Measurements from ENCODE around the gene IFNA14. TPM values are rescaled to one million over a fixed set of nuclear protein-coding genes. Genes with fewer than 3 reads are reported as not detected.

Gene IFNA14
- total RNA-seq, 4 donors from 2014 or later = not detected

GRCh38 chr9:21255538-21256212, 15.9 kb upstream of the IFNA14 start:
- H3K27me3 ChIP-seq = peaks cover 0 to 6% (median 0%) of the 10 kb centered on the region in 4 donors
- H3K4me3 ChIP-seq = no peak overlapping the region
- H3K36me3 ChIP-seq = no peaks in the 10 kb centered on the region
- H3K9me3 ChIP-seq = no peaks in the 10 kb centered on the region
- intact Hi-C loops (cut with DNase I) = no loop called here
- peaks cover 0 to 7% (median 5%) of the 10 kb centered on the region in 4 donors for H3K4me1 ChIP-seq
- WGBS = 67% methylated on average over 5 of the region's 5 CpGs
- H3K27ac ChIP-seq (replicated peaks in 1 of 4) = no peak overlapping the region
- DNase-seq (ENCODE audit: extremely low spot score) = no peak
- TF ChIP-seq EP300 (IDR thresholded peaks at IDR 0.05) (no peak), POLR2AphosphoS5 (IDR thresholded peaks at IDR 0.05) (no peak), CTCF (IDR thresholded peaks at IDR 0.05) (no peak), POLR2A (IDR thresholded peaks at IDR 0.05; ENCODE audit: low read depth) (no peak)

GRCh38 chr9:21252721-21253547, 13.1 kb upstream of the IFNA14 start:
- WGBS = 0% methylated on average over 3 of the region's 3 CpGs

GRCh38 chr9:21251638-21252037, 11.8 kb upstream of the IFNA14 start:
- TF ChIP-seq POLR2AphosphoS5 (IDR thresholded peaks at IDR 0.05) = no peak
- TF ChIP-seq POLR2A (IDR thresholded peaks at IDR 0.05; ENCODE audit: low read depth) = no peak
- TF ChIP-seq EP300 (IDR thresholded peaks at IDR 0.05) = no peak
- no peak for TF ChIP-seq CTCF (IDR thresholded peaks at IDR 0.05)
- no peak overlapping the region for H3K27ac ChIP-seq (replicated peaks in 1 of 4)
- H3K4me3 ChIP-seq = no peak overlapping the region
- no peaks in the 10 kb centered on the region for H3K9me3 ChIP-seq
- intact Hi-C loops (cut with DNase I) = no loop called here
- H3K4me1 ChIP-seq = peaks cover 0 to 7% (median 5%) of the 10 kb centered on the region in 4 donors
- DNase-seq (ENCODE audit: extremely low spot score) = no peak
- H3K27me3 ChIP-seq = peaks cover 0 to 4% (median 0%) of the 10 kb centered on the region in 4 donors
- H3K36me3 ChIP-seq = no peaks in the 10 kb centered on the region
- 68% methylated on average over 4 of the region's 4 CpGs for WGBS

More at GRCh38 chr9:21252721-21253547, 13.1 kb upstream of the IFNA14 start:
- TF ChIP-seq POLR2A (IDR thresholded peaks at IDR 0.05; ENCODE audit: low read depth) (no peak), CTCF (IDR thresholded peaks at IDR 0.05) (peak; percentile 21 to 42 (median 36))
- Histone ChIP-seq H3K36me3 (no peaks in the 10 kb centered on the region), H3K4me1 (peaks cover 0 to 7% (median 5%) of the 10 kb centered on the region in 4 donors), H3K27ac (replicated peaks in 1 of 4) (no peak overlapping the region), H3K9me3 (no peaks in the 10 kb centered on the region), H3K27me3 (peaks cover 0 to 6% (median 0%) of the 10 kb centered on the region in 4 donors), H3K4me3 (no peak overlapping the region)
- intact Hi-C loops (cut with DNase I) = no loop called here
- DNase-seq (ENCODE audit: extremely low spot score) = no peak

- peaks cover 0 to 4% (median 0%) of the 10 kb centered on the region in 4 donors for H3K27me3 ChIP-seq
- DNase-seq (ENCODE audit: extremely low spot score) = no peak
- peaks cover 0 to 7% (median 5%) of the 10 kb centered on the region in 4 donors for H3K4me1 ChIP-seq
- intact Hi-C loops (cut with DNase I) = no loop called here
- 45% methylated on average over 1 of the region's 1 CpG for WGBS
- no peak for TF ChIP-seq EP300 (IDR thresholded peaks at IDR 0.05)
- TF ChIP-seq CTCF (IDR thresholded peaks at IDR 0.05) = no peak
- no peak for TF ChIP-seq POLR2A (IDR thresholded peaks at IDR 0.05; ENCODE audit: low read depth)
- no peak for TF ChIP-seq POLR2AphosphoS5 (IDR thresholded peaks at IDR 0.05)
- no peak overlapping the region for H3K4me3 ChIP-seq
- H3K27ac ChIP-seq (replicated peaks in 1 of 4) = no peak overlapping the region
- H3K36me3 ChIP-seq = no peaks in the 10 kb centered on the region
- no peaks in the 10 kb centered on the region for H3K9me3 ChIP-seq
Observed at GRCh38 chr9:21251190-21251589, 11.4 kb upstream of the IFNA14 start.

All from esophagus muscularis mucosa (tissue), 4 donors.